PC-3 (cell line): ENCODE data around the gene CAMTA2. TPM values are rescaled to one million over a fixed set of nuclear protein-coding genes. Genes with fewer than 3 reads are reported as not detected.

Experiments used
- ATAC-seq: fragments of 200-7000 bp; cut with Tn5 transposase; 2 replicates; pipeline ENCODE4 v1.9.1; 2020; ENCODE audit warnings: mild to moderate bottlenecking, moderate library complexity
- BruUV-seq: library from RNA; stranded (reverse); fragments of 400-500 nt; replicated peaks from 2 replicates; lab custom pipeline; 2021; lab: Mats Ljungman, UMichigan
- CTCF ChIA-PET: fragments of 300-600 bp; sonication (Branson Sonifier 250); formaldehyde crosslinking; loops from one replicate; lab custom pipeline; 2022; ENCODE audit warnings: antibody characterized with exemption; lab: Charles Lee
- POLR2A ChIA-PET: fragments of 300-600 bp; sonication (Branson Sonifier 250); formaldehyde crosslinking; loops from one replicate; lab custom pipeline; 2022; ENCODE audit warnings: antibody characterized with exemption; ENCODE audit not compliant: unreplicated experiment; lab: Charles Lee
- DNase-seq: peaks from one replicate; pipeline ENCODE4 v3.0.0-alpha.2; 2015
- H2AFZ ChIP-seq: fragments of 300-600 bp; sonication (generic); 2 replicates; pipeline ENCODE4 v1.6.0; 2016; ENCODE audit warnings: antibody characterized with exemption, low read length
- H3F3A ChIP-seq: fragments of 300-600 bp; sonication (generic); one replicate; pipeline ENCODE4 v1.6.0; 2017; ENCODE audit warnings: antibody characterized with exemption, low read length, control low read depth, mild to moderate bottlenecking; ENCODE audit not compliant: unreplicated experiment
- H3K27ac ChIP-seq: fragments of 300-600 bp; sonication (generic); 2 replicates; pipeline ENCODE4 v1.5.1; 2016; ENCODE audit warnings: mild to moderate bottlenecking, low read length
- H3K27me3 ChIP-seq: fragments of 300-600 bp; sonication (generic); 2 replicates; pipeline ENCODE4 v1.6.1; 2016; ENCODE audit warnings: low read length, mixed read lengths
- H3K36me3 ChIP-seq: fragments of 300-600 bp; sonication (generic); 2 replicates; pipeline ENCODE4 v1.6.1; 2016; ENCODE audit warnings: low read depth, mixed run types, low read length, mixed read lengths
- H3K4me1 ChIP-seq: fragments of 300-600 bp; sonication (generic); 2 replicates; pipeline ENCODE4 v1.5.1; 2016; ENCODE audit warnings: low read length; ENCODE audit not compliant: insufficient read depth
- H3K4me2 ChIP-seq: fragments of 300-600 bp; sonication (generic); 2 replicates; pipeline ENCODE4 v1.6.0; 2016; ENCODE audit warnings: low read length
- H3K4me3 ChIP-seq: fragments of 300-600 bp; sonication (generic); 2 replicates; pipeline ENCODE4 v1.5.1; 2016; ENCODE audit warnings: mild to moderate bottlenecking, low read length, mixed read lengths
- H3K79me2 ChIP-seq: fragments of 300-600 bp; sonication (generic); 2 replicates; pipeline ENCODE4 v1.6.1; 2017; ENCODE audit warnings: low read length, mixed read lengths
- H3K9ac ChIP-seq: fragments of 300-600 bp; sonication (generic); 2 replicates; pipeline ENCODE4 v1.6.0; 2016; ENCODE audit warnings: mild to moderate bottlenecking, low read length
- H3K9me2 ChIP-seq: fragments of 300-600 bp; sonication (generic); replicated peaks from 2 replicates; pipeline ENCODE4 v1.6.1; 2016; ENCODE audit warnings: mixed run types, low read length, mixed read lengths
- H3K9me3 ChIP-seq: fragments of 300-600 bp; sonication (generic); 2 replicates; pipeline ENCODE4 v1.6.1; 2016; ENCODE audit warnings: low read length, mixed read lengths
- H4K20me1 ChIP-seq: fragments of 300-600 bp; sonication (generic); 2 replicates; pipeline ENCODE4 v1.6.1; 2016; ENCODE audit warnings: low read length, mixed read lengths
- EZH2 ChIP-seq: fragments of 300-600 bp; sonication (generic); IDR thresholded peaks from one replicate; pipeline ENCODE4 v1.6.1; 2017; ENCODE audit warnings: antibody characterized with exemption, mild to moderate bottlenecking, low read length; ENCODE audit not compliant: unreplicated experiment
- EZH2phosphoT487 ChIP-seq: fragments of 300-600 bp; sonication (generic); IDR thresholded peaks from 2 replicates; pipeline ENCODE4 v1.6.1; 2018; ENCODE audit warnings: mild to moderate bottlenecking, antibody characterized with exemption, low read length, borderline replicate concordance
- intact Hi-C: fragments of 100-400 bp; cut with micrococcal nuclease; formaldehyde crosslinking; loops from 2 replicates; pipeline ENCODE4 v1.9.0; 2023
- total RNA-seq: library from RNA; depleted of rRNA; stranded (reverse); fragments of >200 nt; gene quantifications from 2 replicates; pipeline ENCODE4 v1.2.3, GENCODE V29; 2014
- TF ChIP-seq, protein P1 (sequence below): fragments of 300-600 bp; sonication (generic); conservative IDR thresholded peaks from 2 replicates; pipeline ENCODE4 v1.5.1; 2017; ENCODE audit warnings: antibody characterized with exemption, low read depth, mild to moderate bottlenecking, low read length

The CAMTA2 gene
- total RNA-seq, 1 experiment from 2014 or later, result 6.2 TPM

DNA sequence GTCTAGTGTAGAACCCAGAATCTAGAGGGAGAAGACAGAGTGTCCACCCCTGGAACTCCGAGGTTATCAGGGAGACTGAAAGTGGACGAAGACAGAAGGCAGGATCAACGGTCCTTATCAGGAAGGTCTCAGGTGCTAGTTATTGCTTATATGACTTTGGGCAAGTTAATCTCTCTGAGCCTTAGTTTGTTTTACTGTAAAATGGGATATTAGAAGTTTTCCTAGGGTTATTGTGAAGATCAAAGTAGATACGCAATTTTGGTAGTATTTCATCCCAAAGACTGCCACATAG, 46.2 kb downstream of the CAMTA2 start:
- Histone ChIP-seq H3K4me3 (peak overlapping the region; percentile 91), H2AFZ (no peak overlapping the region), H3K4me1 (peaks cover 37% of the 10 kb centered on the region), H3K9ac (peak overlapping the region; percentile 98), H3K9me2 (no peaks in the 10 kb centered on the region), H3K79me2 (peaks cover 78% of the 10 kb centered on the region), H3K36me3 (peaks cover 28% of the 10 kb centered on the region; the same call in 1 of the 2 replicates), H4K20me1 (peaks cover 17% of the 10 kb centered on the region), H3K9me3 (no peaks in the 10 kb centered on the region), H3F3A (no peaks in the 10 kb centered on the region), H3K27me3 (no peaks in the 10 kb centered on the region), H3K4me2 (peak overlapping the region; percentile 97), H3K27ac (no peak overlapping the region)
- no TSS peak for BruUV-seq
- DNase-seq (no peak), ATAC-seq (no peak)
- intact Hi-C loops, result loop anchor here (5.0 kb wide), 1 partner anchor 34 kb away; no protein-coding TSS in a partner anchor
- ChIA-PET POLR2A (no interaction called here), CTCF (no interaction called here)
- TF ChIP-seq EZH2phosphoT487, result no peak
- TF ChIP-seq, protein P1, sequence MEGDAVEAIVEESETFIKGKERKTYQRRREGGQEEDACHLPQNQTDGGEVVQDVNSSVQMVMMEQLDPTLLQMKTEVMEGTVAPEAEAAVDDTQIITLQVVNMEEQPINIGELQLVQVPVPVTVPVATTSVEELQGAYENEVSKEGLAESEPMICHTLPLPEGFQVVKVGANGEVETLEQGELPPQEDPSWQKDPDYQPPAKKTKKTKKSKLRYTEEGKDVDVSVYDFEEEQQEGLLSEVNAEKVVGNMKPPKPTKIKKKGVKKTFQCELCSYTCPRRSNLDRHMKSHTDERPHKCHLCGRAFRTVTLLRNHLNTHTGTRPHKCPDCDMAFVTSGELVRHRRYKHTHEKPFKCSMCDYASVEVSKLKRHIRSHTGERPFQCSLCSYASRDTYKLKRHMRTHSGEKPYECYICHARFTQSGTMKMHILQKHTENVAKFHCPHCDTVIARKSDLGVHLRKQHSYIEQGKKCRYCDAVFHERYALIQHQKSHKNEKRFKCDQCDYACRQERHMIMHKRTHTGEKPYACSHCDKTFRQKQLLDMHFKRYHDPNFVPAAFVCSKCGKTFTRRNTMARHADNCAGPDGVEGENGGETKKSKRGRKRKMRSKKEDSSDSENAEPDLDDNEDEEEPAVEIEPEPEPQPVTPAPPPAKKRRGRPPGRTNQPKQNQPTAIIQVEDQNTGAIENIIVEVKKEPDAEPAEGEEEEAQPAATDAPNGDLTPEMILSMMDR, result no peak
- TF ChIP-seq EZH2, result no peak

GRCh38 chr17:4940555-4941318, 46.7 kb downstream of the CAMTA2 start:
- Histone ChIP-seq H3K36me3 (peaks cover 26% of the 10 kb centered on the region; the same call in 1 of the 2 replicates), H3K9ac (peak overlapping the region; percentile 98), H2AFZ (peak overlapping the region; percentile 84), H3K4me3 (peak overlapping the region; percentile 91), H3F3A (no peaks in the 10 kb centered on the region), H3K79me2 (peaks cover 73% of the 10 kb centered on the region), H3K4me2 (peak overlapping the region; percentile 97), H3K9me2 (no peaks in the 10 kb centered on the region), H3K4me1 (peaks cover 32% of the 10 kb centered on the region), H3K27me3 (no peaks in the 10 kb centered on the region), H3K9me3 (no peaks in the 10 kb centered on the region), H3K27ac (peak overlapping the region; percentile 87), H4K20me1 (peaks cover 13% of the 10 kb centered on the region)
- BruUV-seq, result TSS peak; percentile 74
- DNase-seq, result peak; percentile 84
- ChIA-PET POLR2A (interaction anchor here (1.5 kb wide), 1 partner anchor 26 kb away, joined by 8 read pairs; the partner anchor contains the start of gene SPAG7), CTCF (interaction anchor here (1.0 to 2.4 kb wide), 3 partner anchors 26 to 150 kb away, joined by 3 to 18 read pairs (median 4); no protein-coding TSS in a partner anchor)
- TF ChIP-seq EZH2, result no peak
- TF ChIP-seq, protein P1, result no peak
- no peak for TF ChIP-seq EZH2phosphoT487
- intact Hi-C loops, result loop anchor here (5.0 kb wide), 1 partner anchor 33 kb away; no protein-coding TSS in a partner anchor
- ATAC-seq, result peak; percentile 57
